HG03103 (cell line): ENCODE measurements around the gene SLC52A1.
"Not testable (repeated sequence)": the region's sequence is repeated elsewhere in the genome, so short reads cannot be mapped to it uniquely, and the experiment has no call there.

Source experiments
- ATAC-seq: cut with Tn5 transposase; IDR thresholded peaks from one replicate; pipeline ENCODE4 v1.9.1; 2021; ENCODE audit warnings: low read depth; ENCODE audit not compliant: unreplicated experiment

The SLC52A1 gene

DNA sequence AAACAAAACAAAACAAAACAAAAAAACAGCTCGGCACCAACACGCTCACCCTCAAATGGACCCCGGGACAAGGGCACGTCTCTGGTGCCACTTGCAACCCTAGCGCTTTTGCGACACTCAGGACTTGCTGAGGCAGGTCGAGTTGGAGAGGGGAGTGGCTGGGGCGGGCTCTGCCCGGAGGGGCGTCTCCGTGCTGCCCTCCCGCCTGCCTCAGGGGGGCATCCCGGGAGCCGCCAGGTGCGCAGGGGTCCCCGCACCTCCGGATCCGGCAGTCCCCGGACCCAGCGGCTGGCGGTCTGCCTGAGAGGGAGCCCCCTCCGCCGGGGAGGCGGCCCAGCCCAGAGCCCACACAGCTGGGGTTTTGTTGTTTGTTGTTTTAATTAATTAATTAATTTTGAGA is at the start of gene SLC52A1:
TSS of gene SLC52A1 (minus strand) at position 112 of the 400 bp plus-strand sequence. CDS start 820 bp downstream, outside the sequence.
- ATAC-seq: no peak

DNA sequence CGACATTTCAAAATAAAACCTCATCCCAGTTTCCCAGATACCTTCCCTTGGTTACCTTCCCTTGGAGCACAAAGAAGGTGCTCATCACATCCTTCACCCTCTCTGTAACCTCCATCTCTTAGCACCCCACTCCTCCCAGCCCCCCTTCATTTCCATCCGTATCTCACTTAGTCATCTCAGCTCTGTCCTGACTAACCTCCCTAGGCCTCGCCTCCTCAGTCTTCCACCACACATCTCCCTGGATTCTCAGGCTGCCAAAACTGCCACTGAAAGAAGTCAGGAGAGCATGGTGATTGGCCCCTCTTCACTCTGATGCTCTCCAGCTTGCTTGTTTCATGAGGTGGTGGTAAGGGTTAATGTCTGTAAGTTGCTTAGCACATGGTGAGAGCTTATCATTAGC is 45.4 kb upstream of the SLC52A1 start:
- no peak for ATAC-seq

GRCh38 chr17:5078106-5079028 is 43.1 kb upstream of the SLC52A1 start, which contains the start of gene ZFP3:
TSS of gene ZFP3 (plus strand) at chr17:5078467. CDS start at chr17:5091505, 13,038 bp downstream.
- ATAC-seq: peak; percentile 77

- ATAC-seq: no peak
Measured at GRCh38 chr17:5077781-5078105, 42.5 kb upstream of the SLC52A1 start.

GRCh38 chr17:5077275-5077674 is 42.0 kb upstream of the SLC52A1 start:
- not testable (repeated sequence) for ATAC-seq

- not testable (repeated sequence) for ATAC-seq
Measured at GRCh38 chr17:5075472-5075871, 40.2 kb upstream of the SLC52A1 start.

DNA sequence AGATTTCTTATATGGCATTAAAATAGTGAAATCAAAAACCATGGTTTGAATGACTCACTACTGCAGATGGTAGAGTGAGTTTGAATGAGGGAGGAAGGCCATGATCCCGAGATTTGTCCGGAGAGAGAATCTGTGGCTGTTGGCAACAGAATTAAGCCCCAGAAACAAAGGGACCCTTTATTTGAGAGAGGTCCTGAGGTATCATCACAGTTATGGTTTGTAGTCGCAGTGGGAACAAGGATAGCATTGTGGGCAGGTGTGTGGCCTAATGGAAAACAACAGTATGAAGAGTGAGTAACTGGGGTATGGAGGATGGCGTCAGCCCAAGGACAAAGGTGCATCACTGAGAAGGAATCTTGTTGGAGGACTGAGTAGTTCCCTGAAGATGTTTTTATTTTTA is 34.5 kb upstream of the SLC52A1 start:
- ATAC-seq: no peak

DNA sequence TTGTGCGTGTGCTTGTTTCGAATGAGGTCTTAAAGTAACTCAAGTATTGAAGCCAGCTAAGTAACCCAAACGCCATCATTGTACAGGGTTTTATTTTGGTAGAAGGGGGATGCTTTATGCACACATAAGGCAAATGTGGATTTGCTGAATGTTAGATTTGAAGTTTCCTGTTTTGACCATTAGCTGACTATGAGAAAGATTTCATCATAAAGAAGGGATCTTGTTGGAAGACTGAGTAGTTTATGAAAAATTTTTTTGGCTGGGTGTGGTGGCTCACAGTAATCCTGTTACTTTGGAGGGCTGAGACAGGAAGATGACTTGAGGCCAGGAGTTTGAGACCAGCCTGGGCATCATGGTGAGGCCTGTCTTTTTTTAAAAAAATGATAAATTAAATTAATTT is 33.0 kb upstream of the SLC52A1 start:
- ATAC-seq: no peak

GRCh38 chr17:5065227-5065744 is 30.1 kb upstream of the SLC52A1 start:
- ATAC-seq: no peak

GRCh38 chr17:5055543-5055942 is 20.3 kb upstream of the SLC52A1 start:
- no peak for ATAC-seq

DNA sequence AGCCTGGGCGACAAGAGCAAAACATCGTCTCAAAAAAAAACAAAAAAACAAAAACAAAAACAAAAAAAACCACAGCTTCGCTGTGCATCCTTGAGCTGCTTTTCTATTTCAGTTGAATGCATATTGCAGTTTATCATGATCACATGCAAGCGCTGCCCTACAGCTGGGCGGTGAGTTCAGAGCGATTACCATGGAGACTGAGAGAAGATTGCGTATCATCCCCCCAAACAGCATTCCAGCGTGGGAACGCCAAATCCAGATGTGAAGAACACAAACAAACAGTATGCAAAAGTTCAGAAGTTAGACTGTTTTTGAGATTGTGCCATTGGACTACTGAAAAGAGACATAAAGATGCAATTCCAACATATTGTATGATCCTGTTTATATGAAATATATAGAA is 15.1 kb upstream of the SLC52A1 start:
- no peak for ATAC-seq

DNA sequence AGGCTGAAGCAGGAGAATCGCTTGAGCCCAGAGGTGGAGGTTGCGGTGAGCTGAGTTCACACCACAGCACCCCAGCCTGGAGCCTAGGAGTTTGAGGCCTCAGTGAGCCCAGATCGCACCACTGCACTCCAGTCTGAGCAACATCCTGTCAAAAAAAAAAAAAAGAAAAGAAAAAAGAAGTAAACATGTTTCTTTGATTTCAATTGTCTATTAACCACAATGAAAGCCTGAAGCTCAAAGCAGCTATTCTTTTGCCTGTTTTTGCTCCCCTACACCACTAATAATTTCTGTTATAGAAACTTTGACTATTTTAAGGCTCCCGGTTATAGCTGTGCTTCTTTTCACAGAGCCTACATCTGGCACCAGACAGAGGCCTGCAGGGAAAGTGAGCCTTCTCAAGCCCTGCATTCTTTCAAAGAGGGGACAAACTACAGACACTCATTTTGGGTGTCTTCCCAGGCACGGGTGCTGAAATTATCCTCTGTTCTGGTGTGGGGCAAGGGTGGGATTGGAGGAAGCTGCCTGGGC is 14.2 kb upstream of the SLC52A1 start:
- ATAC-seq: no peak

DNA sequence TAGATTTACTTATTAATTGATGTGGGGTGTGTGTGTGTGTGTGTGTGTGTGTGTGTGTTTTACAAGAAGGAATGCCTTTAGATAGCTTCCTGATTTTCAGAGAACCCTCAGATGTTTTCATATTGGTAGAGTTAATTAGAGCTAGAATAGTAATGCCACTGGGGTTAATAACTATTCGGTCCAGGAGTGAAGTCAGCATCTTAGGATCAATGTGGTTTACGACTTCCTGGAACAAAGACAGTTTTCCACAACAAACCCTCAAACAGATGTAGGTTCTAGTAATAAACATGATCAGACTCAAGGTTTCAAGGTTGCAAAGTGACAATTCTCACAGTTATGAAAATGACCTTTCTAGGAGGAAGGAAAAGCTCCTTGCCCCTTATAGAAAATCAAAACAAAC is 12.2 kb upstream of the SLC52A1 start:
- no peak for ATAC-seq

DNA sequence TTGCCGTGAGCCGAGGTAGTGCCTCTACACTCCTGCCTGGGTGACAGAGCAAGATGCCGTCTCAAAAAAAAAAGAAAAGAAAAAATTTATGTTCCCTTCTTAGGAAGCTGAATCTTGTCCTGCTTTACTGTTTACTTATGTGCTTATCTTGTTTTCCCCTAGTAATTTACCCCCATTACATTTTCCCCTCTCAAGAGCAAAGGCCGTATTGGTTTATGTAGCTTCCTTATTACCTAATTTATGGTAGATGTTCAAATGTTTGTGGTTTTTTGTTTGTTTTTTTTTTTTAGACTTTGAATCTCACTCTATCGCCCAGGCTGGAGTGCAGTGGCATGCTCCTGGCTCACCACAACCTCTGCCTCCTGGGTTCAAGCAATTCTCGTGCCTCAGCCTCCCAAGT is 10.3 kb upstream of the SLC52A1 start:
- no peak for ATAC-seq

- no peak for ATAC-seq
Measured at GRCh38 chr17:5044630-5045029, 9.4 kb upstream of the SLC52A1 start.

GRCh38 chr17:5043524-5043923 is 8.3 kb upstream of the SLC52A1 start:
- no peak for ATAC-seq

DNA sequence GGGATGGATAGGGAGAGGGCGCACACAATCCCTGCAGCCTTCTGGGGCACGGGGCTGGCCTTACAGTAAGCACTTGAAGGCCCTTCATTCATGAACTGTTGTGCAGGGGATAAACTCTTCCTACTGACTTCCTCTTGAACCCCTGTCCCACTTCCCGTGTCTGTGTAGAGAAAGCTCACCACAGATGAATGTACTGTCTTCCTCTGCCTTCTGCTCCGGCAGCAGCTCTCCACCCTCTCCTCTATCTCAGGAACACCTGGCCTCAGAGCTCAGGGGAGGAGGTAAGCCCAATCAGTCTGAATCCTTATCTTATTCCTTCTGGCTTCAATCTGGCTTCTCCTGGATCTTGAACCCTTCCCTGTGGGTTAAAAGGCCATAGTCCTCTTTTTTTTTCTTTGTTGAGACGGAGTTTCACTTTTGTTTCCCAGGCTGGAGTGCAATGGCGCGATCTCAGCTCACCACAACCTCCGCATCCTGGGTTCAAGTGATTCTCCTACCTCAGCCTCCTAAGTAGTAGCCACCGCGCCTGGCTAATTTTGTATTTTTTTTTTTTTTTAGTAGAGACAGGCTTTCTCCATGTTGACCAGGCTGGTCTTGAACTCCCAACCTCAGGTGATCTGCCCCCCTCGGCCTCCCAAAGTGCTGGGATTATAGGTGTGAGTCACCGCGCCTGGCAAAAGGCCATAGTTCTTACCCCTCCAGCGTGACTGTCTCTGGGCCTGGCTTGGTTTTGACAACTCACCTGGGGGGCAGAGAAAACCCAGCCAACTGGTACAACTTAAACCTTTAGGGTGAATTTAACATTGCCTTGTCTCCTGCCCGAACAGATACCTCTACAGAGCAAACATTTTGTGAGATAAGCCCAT is 7.2 kb upstream of the SLC52A1 start:
- no peak for ATAC-seq

DNA sequence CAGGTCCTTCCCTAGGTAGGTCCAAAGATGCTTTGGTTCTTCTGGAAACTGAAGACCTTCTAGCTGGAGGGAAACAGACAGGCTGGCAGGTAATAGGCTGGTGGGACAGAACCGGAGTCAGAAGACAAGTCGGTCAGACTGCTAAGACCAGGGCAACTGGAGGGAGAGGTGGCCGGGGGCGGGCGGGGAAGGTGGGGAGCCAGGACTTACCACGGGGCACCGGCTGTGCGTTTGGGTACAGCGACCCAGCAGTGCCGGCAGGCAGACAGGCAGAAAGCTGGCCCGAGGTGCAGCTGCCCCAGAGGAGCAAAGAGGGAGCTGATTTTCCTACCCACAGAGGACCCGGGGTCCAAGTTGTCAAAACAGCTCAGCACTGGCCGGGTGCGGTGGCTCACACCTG is 575 bp downstream of the SLC52A1 start:
- ATAC-seq: no peak

DNA sequence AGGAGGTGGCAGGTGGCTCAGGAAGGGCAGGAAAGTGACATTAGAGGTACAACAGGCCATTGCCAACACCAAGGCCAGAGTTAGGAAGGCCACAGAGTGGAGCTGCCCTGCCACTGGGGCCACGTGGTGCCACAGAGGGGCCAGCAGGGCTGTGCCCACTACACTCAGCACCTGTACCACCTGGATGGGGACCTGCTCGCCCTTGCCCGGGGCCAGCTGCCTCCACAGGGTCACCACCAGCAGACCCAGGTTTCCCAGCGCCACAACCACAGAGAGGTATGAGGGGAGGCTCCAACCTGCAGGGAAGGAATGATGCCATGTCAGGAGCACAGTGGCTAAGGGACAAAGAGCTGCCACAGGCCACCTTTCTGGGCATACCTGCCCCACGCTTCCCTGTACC is 1.2 kb downstream of the SLC52A1 start:
- no peak for ATAC-seq

GRCh38 chr17:5033352-5034015 is 1.7 kb downstream of the SLC52A1 start:
- no peak for ATAC-seq
